A549 (cell line): ENCODE results near the gene CENPQ.

Experiments
- CHD2 ChIP-seq: fragments of 150-350 bp; IDR thresholded peaks from 2 replicates; pipeline ENCODE4 v1.6.1; 2014; ENCODE audit warnings: low read length; ENCODE audit not compliant: partially characterized antibody
- CTCF ChIP-seq: fragments of >200 bp; sonication (Bioruptor Twin); formaldehyde crosslinking; IDR thresholded peaks from 3 replicates; pipeline ENCODE4 v1.5.1; 2016
- MAZ ChIP-seq: fragments of 150-350 bp; IDR thresholded peaks from 2 replicates; pipeline ENCODE4 v1.6.1; 2014; ENCODE audit warnings: antibody characterized with exemption, low read depth, low read length, borderline replicate concordance
- NPAS2 ChIP-seq: fragments of 250-450 bp; sonication (Bioruptor Pico); IDR thresholded peaks from 2 replicates; pipeline ENCODE4 v1.8.0; 2022; ENCODE audit warnings: mild to moderate bottlenecking, moderate library complexity, borderline replicate concordance
- RAD21 ChIP-seq, 2 experiments: fragments of >200 bp in 1 of 2; sonication (Bioruptor Twin) in 1 of 2; formaldehyde crosslinking in 1 of 2; IDR thresholded peaks in 1 of 2; conservative IDR thresholded peaks in 1 of 2; 2 replicates in 1 of 2; 3 replicates in 1 of 2; pipeline ENCODE4 v1.6.1; 2012 to 2018; ENCODE audit warnings: inconsistent platforms in 1 of 2
- RCOR1 ChIP-seq: fragments of 150-350 bp; IDR thresholded peaks from 2 replicates; pipeline ENCODE4 v1.6.1; 2014; ENCODE audit warnings: antibody characterized with exemption, low read length, low read depth
- USF2 ChIP-seq: fragments of 450-650 bp; IDR thresholded peaks from 2 replicates; pipeline ENCODE4 v1.6.1; 2014; ENCODE audit warnings: antibody characterized with exemption
- TF ChIP-seq, protein P1 (sequence below): fragments of 200-600 bp; sonication (generic); IDR thresholded peaks from 2 replicates; pipeline ENCODE4 v1.6.1; 2016; ENCODE audit warnings: antibody characterized with exemption, mild to moderate bottlenecking, moderate library complexity

GRCh38 chr6:49468042-49468441 lies 4.9 kb downstream of the CENPQ start:
- TF ChIP-seq MAZ (no peak), CTCF (no peak), RCOR1 (no peak), USF2 (no peak), RAD21 (conservative IDR thresholded peaks at IDR 0.05 in 1 of 2, IDR thresholded peaks at IDR 0.05 in 1 of 2) (no peak), NPAS2 (no peak), CHD2 (no peak)
- TF ChIP-seq, protein P1, sequence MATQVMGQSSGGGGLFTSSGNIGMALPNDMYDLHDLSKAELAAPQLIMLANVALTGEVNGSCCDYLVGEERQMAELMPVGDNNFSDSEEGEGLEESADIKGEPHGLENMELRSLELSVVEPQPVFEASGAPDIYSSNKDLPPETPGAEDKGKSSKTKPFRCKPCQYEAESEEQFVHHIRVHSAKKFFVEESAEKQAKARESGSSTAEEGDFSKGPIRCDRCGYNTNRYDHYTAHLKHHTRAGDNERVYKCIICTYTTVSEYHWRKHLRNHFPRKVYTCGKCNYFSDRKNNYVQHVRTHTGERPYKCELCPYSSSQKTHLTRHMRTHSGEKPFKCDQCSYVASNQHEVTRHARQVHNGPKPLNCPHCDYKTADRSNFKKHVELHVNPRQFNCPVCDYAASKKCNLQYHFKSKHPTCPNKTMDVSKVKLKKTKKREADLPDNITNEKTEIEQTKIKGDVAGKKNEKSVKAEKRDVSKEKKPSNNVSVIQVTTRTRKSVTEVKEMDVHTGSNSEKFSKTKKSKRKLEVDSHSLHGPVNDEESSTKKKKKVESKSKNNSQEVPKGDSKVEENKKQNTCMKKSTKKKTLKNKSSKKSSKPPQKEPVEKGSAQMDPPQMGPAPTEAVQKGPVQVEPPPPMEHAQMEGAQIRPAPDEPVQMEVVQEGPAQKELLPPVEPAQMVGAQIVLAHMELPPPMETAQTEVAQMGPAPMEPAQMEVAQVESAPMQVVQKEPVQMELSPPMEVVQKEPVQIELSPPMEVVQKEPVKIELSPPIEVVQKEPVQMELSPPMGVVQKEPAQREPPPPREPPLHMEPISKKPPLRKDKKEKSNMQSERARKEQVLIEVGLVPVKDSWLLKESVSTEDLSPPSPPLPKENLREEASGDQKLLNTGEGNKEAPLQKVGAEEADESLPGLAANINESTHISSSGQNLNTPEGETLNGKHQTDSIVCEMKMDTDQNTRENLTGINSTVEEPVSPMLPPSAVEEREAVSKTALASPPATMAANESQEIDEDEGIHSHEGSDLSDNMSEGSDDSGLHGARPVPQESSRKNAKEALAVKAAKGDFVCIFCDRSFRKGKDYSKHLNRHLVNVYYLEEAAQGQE, result no peak
